ENCODE data around the gene HLCS.

GRCh38 chr21:36964398-36964797, 2.1 kb downstream of the HLCS start:
- TF ChIP-seq CTCF (IDR thresholded peaks at IDR 0.05) (no peak), EZH2phosphoT487 (IDR thresholded peaks at IDR 0.05) (no peak), EZH2 (IDR thresholded peaks at IDR 0.05) (no peak)
